CD4-positive, alpha-beta T cell (primary cell): ENCODE data around the gene CYTH2. TPM values are rescaled to one million over a fixed set of nuclear protein-coding genes. Genes with fewer than 3 reads are reported as not detected.

ENCODE experiments used
- ATAC-seq: fragments of 200-7000 bp; cut with Tn5 transposase; one replicate; pipeline ENCODE4 v1.10.0; 2022; ENCODE audit warnings: mild to moderate bottlenecking; ENCODE audit not compliant: poor library complexity
- CTCF ChIA-PET: fragments of 350-600 bp; sonication (Branson Sonifier 250); formaldehyde crosslinking; loops from one replicate; lab custom pipeline; 2021; ENCODE audit warnings: antibody characterized with exemption, inconsistent platforms; lab: Charles Lee
- POLR2A ChIA-PET: fragments of 350-600 bp; sonication (Branson Sonifier 250); formaldehyde crosslinking; loops from one replicate; lab custom pipeline; 2021; ENCODE audit warnings: antibody characterized with exemption, inconsistent platforms; lab: Charles Lee
- DNase-seq, 14 experiments: peaks; one replicate each; pipeline ENCODE4 v3.0.0-alpha.2; 2013 to 2020; ENCODE audit warnings: mixed read lengths in 2 of 14
- H3K27ac ChIP-seq, 2 donors: one replicate each; pipeline versions ENCODE4 v1.5.1 to v1.7.0; 2013; ENCODE audit warnings: low read length in 2 of 2, low read depth in 1 of 2, mild to moderate bottlenecking in 1 of 2
- H3K27me3 ChIP-seq, 2 experiments: 1 replicate in 1 of 2; 2 replicates in 1 of 2; pipeline versions ENCODE4 v1.6.1 to v1.7.0; 2013; ENCODE audit warnings: low read length in 2 of 2, control low read depth in 1 of 2, mild to moderate bottlenecking in 1 of 2, moderate library complexity in 1 of 2; ENCODE audit not compliant: insufficient read depth in 2 of 2, control insufficient read depth in 1 of 2
- H3K36me3 ChIP-seq: one replicate; pipeline ENCODE4 v1.6.1; 2013; ENCODE audit warnings: low read length, control low read depth; ENCODE audit not compliant: insufficient read depth
- H3K4me1 ChIP-seq: one replicate; pipeline ENCODE4 v1.6.1; 2013; ENCODE audit warnings: low read length, control low read depth; ENCODE audit not compliant: insufficient read depth
- H3K4me3 ChIP-seq: one replicate; pipeline ENCODE4 v1.5.1; 2013; ENCODE audit warnings: mild to moderate bottlenecking, low read length, moderate library complexity
- H3K9me3 ChIP-seq, 2 experiments: 1 replicate in 1 of 2; 2 replicates in 1 of 2; pipeline versions ENCODE4 v1.6.1 to v1.7.0; 2013; ENCODE audit warnings: low read length in 2 of 2, mild to moderate bottlenecking in 2 of 2, control low read depth in 1 of 2, moderate library complexity in 1 of 2; ENCODE audit not compliant: control insufficient read depth in 1 of 2, insufficient read depth in 1 of 2
- H3K27ac Mint-ChIP-seq: one replicate; pipeline ENCODE4 v1.8.0; 2020; ENCODE audit warnings: mixed read lengths
- H3K27me3 Mint-ChIP-seq: one replicate; pipeline ENCODE4 v1.8.0; 2021; ENCODE audit warnings: mixed read lengths
- H3K36me3 Mint-ChIP-seq: one replicate; pipeline ENCODE4 v1.8.0; 2021; ENCODE audit warnings: low read depth, mixed read lengths
- H3K4me1 Mint-ChIP-seq: one replicate; pipeline ENCODE4 v1.8.0; 2021; ENCODE audit warnings: low read depth, mixed read lengths
- H3K4me3 Mint-ChIP-seq: one replicate; pipeline ENCODE4 v1.8.0; 2020; ENCODE audit warnings: mild to moderate bottlenecking, mixed read lengths
- H3K9me3 Mint-ChIP-seq: one replicate; pipeline ENCODE4 v1.8.0; 2020; ENCODE audit warnings: mixed read lengths
- CTCF ChIP-seq: fragments of 200-600 bp; IDR thresholded peaks from one replicate; pipeline ENCODE4 v1.8.0; 2022; ENCODE audit warnings: antibody characterized with exemption, mild to moderate bottlenecking
- intact Hi-C, 2 experiments: fragments of 100-400 bp; cut with DNase I in 1 of 2; cut with micrococcal nuclease in 1 of 2; formaldehyde crosslinking; loops; one replicate each; pipeline versions ENCODE4 v1.15.1 to v1.9.0; 2023 to 2025; cut with DNase I, micrococcal nuclease
- total RNA-seq, 174 experiments: library from RNA in 2 of 174; stranded (reverse) in 2 of 174; gene quantifications; one replicate each; pipeline ENCODE4 v1.2.3 and lab custom pipeline; 2021 to 2026

Gene CYTH2
- total RNA-seq, 2 experiments from 2014 or later, result 23.4 to 25.3 TPM

DNA sequence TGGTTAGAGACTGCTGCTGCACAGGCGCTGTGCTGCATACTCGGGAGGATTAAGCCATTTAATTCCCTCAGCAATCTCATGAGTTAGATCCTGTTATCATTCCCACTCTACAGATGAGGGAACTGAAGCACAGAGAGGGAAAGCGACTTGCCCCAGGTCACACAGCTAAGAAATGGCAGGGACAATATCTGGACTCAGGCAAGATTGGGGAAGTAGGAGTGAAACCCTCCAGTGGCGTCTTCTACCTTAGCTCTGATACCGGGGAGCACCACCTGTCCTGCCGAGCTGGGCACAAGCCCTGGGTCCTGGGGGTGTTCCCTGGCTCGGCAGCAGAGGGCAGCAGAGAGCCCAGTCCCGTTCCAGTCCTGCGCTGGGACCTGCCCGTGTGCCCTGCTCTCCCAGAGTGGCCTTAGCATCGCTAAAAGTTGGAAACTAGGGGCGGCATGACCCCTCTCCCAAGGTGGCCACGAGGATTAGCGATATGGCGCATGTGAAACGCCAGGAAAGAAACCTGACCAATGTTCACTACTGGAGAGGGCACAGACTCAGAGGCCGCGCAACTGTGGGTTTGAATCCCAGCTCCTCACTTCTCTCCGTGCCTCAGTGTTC lies 20.5 kb downstream of the CYTH2 start:
- Histone ChIP-seq H3K9me3 (peaks cover 0 to 12% of the 10 kb centered on the region in 2 experiments), H3K4me3 (no peak overlapping the region), H3K27me3 (peaks cover 0 to 20% of the 10 kb centered on the region in 2 experiments), H3K27ac (no peak overlapping the region), H3K4me1 (peaks cover 48% of the 10 kb centered on the region), H3K36me3 (no peaks in the 10 kb centered on the region)
- Mint-ChIP-seq H3K9me3 (no peaks in the 10 kb centered on the region), H3K27ac (no peak overlapping the region), H3K36me3 (no peaks in the 10 kb centered on the region), H3K27me3 (peaks cover 31% of the 10 kb centered on the region), H3K4me1 (peaks cover 40% of the 10 kb centered on the region), H3K4me3 (no peak overlapping the region)
- CTCF ChIA-PET, result interaction anchor here (0.5 to 2.7 kb wide), 23 partner anchors 9 to 1548 kb away, joined by 3 to 26 read pairs (median 3); partner anchors contain the start of gene KDELR1
- intact Hi-C loops, result loop anchor here in 1 of 2 experiments (1.0 to 5.0 kb wide), 3 partner anchors 95 to 167 kb away; partner anchors contain the start of genes SYNGR4 and TMEM143
- POLR2A ChIA-PET, result interaction anchor here (1.0 to 1.6 kb wide), 6 partner anchors 9 to 504 kb away, joined by 3 to 12 read pairs (median 4); partner anchors contain the start of genes RPL18 and RUVBL2
- DNase-seq, result peak; percentile 56 to 88 (median 77)
- peak; percentile 28 for ATAC-seq
- peak; percentile 89 for TF ChIP-seq CTCF

- peaks cover 42% of the 10 kb centered on the region for H3K27me3 Mint-ChIP-seq
- Histone ChIP-seq H3K36me3 (no peaks in the 10 kb centered on the region), H3K9me3 (peaks cover 0 to 12% of the 10 kb centered on the region in 2 experiments), H3K27ac (no peak overlapping the region), H3K27me3 (peaks cover 0 to 28% of the 10 kb centered on the region in 2 experiments), H3K4me1 (peaks cover 48% of the 10 kb centered on the region), H3K4me3 (no peak overlapping the region)
- DNase-seq, result peak in 12 of 14 experiments; percentile 40 to 83 (median 60)
- ATAC-seq, result peak; percentile 8
- peaks cover 47% of the 10 kb centered on the region for H3K4me1 Mint-ChIP-seq
- H3K9me3 Mint-ChIP-seq, result no peaks in the 10 kb centered on the region
- TF ChIP-seq CTCF, result no peak
- intact Hi-C loops, result loop anchor here (1.0 to 5.0 kb wide), 3 partner anchors 93 to 169 kb away; partner anchors contain the start of genes SYNGR4 (in 1 of the 2) and TMEM143 (in 1 of the 2)
- peak overlapping the region; percentile 60 for H3K4me3 Mint-ChIP-seq
- no peak overlapping the region for H3K27ac Mint-ChIP-seq
- ChIA-PET POLR2A (interaction anchor here (0.7 to 1.3 kb wide), 3 partner anchors 128 to 1281 kb away, joined by 3 read pairs; partner anchors contain the start of gene RPL18), CTCF (interaction anchor here (0.6 to 2.7 kb wide), 6 partner anchors 8 to 242 kb away, joined by 3 to 26 read pairs (median 6); no protein-coding TSS in a partner anchor)
- no peaks in the 10 kb centered on the region for H3K36me3 Mint-ChIP-seq
These were observed 22.0 kb downstream of the CYTH2 start for GRCh38 chr19:48490981-48491792.

- H3K27me3 Mint-ChIP-seq, result peaks cover 44% of the 10 kb centered on the region
- TF ChIP-seq CTCF, result no peak
- Histone ChIP-seq H3K4me1 (peaks cover 48% of the 10 kb centered on the region), H3K4me3 (no peak overlapping the region), H3K36me3 (no peaks in the 10 kb centered on the region), H3K27me3 (peaks cover 0 to 30% of the 10 kb centered on the region in 2 experiments), H3K9me3 (peaks cover 0 to 12% of the 10 kb centered on the region in 2 experiments), H3K27ac (no peak overlapping the region)
- DNase-seq (peak in 1 of 14 experiments; percentile 6), ATAC-seq (no peak)
- no peaks in the 10 kb centered on the region for H3K36me3 Mint-ChIP-seq
- H3K4me1 Mint-ChIP-seq, result peaks cover 47% of the 10 kb centered on the region
- CTCF ChIA-PET, result interaction anchor here (0.7 kb wide), 1 partner anchor 117 kb away, joined by 3 read pairs; no protein-coding TSS in a partner anchor
- POLR2A ChIA-PET, result no interaction called here
- no peaks in the 10 kb centered on the region for H3K9me3 Mint-ChIP-seq
- intact Hi-C loops, result loop anchor here (1.0 to 5.0 kb wide), 3 partner anchors 93 to 169 kb away; partner anchors contain the start of genes SYNGR4 (in 1 of the 2) and TMEM143 (in 1 of the 2)
- H3K4me3 Mint-ChIP-seq, result peak overlapping the region; percentile 67
- no peak overlapping the region for H3K27ac Mint-ChIP-seq
These were observed 22.6 kb downstream of the CYTH2 start for GRCh38 chr19:48491793-48492123.
